ENCODE data around the gene SLC24A3. TPM values are rescaled to one million over a fixed set of nuclear protein-coding genes. Genes with fewer than 3 reads are reported as not detected.

The SLC24A3 gene
- total RNA-seq, 1 experiment from 2014 or later = not detected

GRCh38 chr20:19506021-19506420 lies 293.6 kb downstream of the SLC24A3 start:
- DNase-seq (ENCODE audit: low read depth, low spot score) (no peak), ATAC-seq (no peak)
- Histone ChIP-seq H3K27me3 (ENCODE audit: control insufficient read depth, insufficient read depth, low read length) (no peaks in the 10 kb centered on the region; the same call in 1 of the 2 replicates), H3K27ac (ENCODE audit: low read length) (no peak overlapping the region), H3K36me3 (ENCODE audit: control insufficient read depth, insufficient read depth, low read length) (no peaks in the 10 kb centered on the region), H3K9me3 (ENCODE audit: control insufficient read depth, insufficient read depth, low read depth, low read length) (no peaks in the 10 kb centered on the region), H3K4me3 (ENCODE audit: low read depth in 2 of 2, low read length in 2 of 2) (no peak overlapping the region), H3K4me1 (ENCODE audit: control insufficient read depth, insufficient read depth, low read length) (no peaks in the 10 kb centered on the region)
- TF ChIP-seq, protein P1, sequence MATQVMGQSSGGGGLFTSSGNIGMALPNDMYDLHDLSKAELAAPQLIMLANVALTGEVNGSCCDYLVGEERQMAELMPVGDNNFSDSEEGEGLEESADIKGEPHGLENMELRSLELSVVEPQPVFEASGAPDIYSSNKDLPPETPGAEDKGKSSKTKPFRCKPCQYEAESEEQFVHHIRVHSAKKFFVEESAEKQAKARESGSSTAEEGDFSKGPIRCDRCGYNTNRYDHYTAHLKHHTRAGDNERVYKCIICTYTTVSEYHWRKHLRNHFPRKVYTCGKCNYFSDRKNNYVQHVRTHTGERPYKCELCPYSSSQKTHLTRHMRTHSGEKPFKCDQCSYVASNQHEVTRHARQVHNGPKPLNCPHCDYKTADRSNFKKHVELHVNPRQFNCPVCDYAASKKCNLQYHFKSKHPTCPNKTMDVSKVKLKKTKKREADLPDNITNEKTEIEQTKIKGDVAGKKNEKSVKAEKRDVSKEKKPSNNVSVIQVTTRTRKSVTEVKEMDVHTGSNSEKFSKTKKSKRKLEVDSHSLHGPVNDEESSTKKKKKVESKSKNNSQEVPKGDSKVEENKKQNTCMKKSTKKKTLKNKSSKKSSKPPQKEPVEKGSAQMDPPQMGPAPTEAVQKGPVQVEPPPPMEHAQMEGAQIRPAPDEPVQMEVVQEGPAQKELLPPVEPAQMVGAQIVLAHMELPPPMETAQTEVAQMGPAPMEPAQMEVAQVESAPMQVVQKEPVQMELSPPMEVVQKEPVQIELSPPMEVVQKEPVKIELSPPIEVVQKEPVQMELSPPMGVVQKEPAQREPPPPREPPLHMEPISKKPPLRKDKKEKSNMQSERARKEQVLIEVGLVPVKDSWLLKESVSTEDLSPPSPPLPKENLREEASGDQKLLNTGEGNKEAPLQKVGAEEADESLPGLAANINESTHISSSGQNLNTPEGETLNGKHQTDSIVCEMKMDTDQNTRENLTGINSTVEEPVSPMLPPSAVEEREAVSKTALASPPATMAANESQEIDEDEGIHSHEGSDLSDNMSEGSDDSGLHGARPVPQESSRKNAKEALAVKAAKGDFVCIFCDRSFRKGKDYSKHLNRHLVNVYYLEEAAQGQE (IDR thresholded peaks at IDR 0.05; ENCODE audit: insufficient read depth in 1 of 2, low read depth in 2 of 2, low read length in 1 of 2) = no peak
- TF ChIP-seq CTCF (IDR thresholded peaks at IDR 0.05) (no peak), POLR2AphosphoS5 (IDR thresholded peaks at IDR 0.05; ENCODE audit: low read depth, low read length) (no peak), TCF7L2 (IDR thresholded peaks at IDR 0.05; ENCODE audit: low read depth, low read length) (no peak)
- BruUV-seq (replicated peaks) = no TSS peak
- CTCF ChIA-PET = no interaction called here
- intact Hi-C loops (cut with micrococcal nuclease; ENCODE audit: unreplicated experiment) = no loop called here
- POLR2A ChIA-PET = no interaction called here
- in situ Hi-C loops (cut with HindIII; ENCODE audit: low pct_unique_long_range_greater_than_20kb, low sequenced_read_pairs) = no loop called here

GRCh38 chr20:19508449-19508848 lies 296.0 kb downstream of the SLC24A3 start:
- BruUV-seq (replicated peaks) = no TSS peak
- DNase-seq (ENCODE audit: low read depth, low spot score) (no peak), ATAC-seq (no peak)
- Histone ChIP-seq H3K4me3 (ENCODE audit: low read depth in 2 of 2, low read length in 2 of 2) (no peak overlapping the region), H3K27ac (ENCODE audit: low read length) (no peak overlapping the region), H3K4me1 (ENCODE audit: control insufficient read depth, insufficient read depth, low read length) (no peaks in the 10 kb centered on the region), H3K36me3 (ENCODE audit: control insufficient read depth, insufficient read depth, low read length) (no peaks in the 10 kb centered on the region), H3K27me3 (ENCODE audit: control insufficient read depth, insufficient read depth, low read length) (no peaks in the 10 kb centered on the region), H3K9me3 (ENCODE audit: control insufficient read depth, insufficient read depth, low read depth, low read length) (no peaks in the 10 kb centered on the region)
- intact Hi-C loops (cut with micrococcal nuclease; ENCODE audit: unreplicated experiment) (no loop called here), in situ Hi-C loops (cut with HindIII; ENCODE audit: low pct_unique_long_range_greater_than_20kb, low sequenced_read_pairs) (no loop called here)
- ChIA-PET POLR2A (no interaction called here), CTCF (no interaction called here)
- TF ChIP-seq CTCF (IDR thresholded peaks at IDR 0.05) (no peak), TCF7L2 (IDR thresholded peaks at IDR 0.05; ENCODE audit: low read depth, low read length) (no peak), SIN3A (IDR thresholded peaks at IDR 0.05; ENCODE audit: borderline replicate concordance, insufficient read depth, low read depth, low read length) (no peak), POLR2AphosphoS5 (IDR thresholded peaks at IDR 0.05; ENCODE audit: low read depth, low read length) (no peak)
- TF ChIP-seq, protein P1 (IDR thresholded peaks at IDR 0.05; ENCODE audit: insufficient read depth in 1 of 2, low read depth in 2 of 2, low read length in 1 of 2) = no peak

All from Panc1 (cell line).